ENCODE measurements around the gene SND1.

DNA sequence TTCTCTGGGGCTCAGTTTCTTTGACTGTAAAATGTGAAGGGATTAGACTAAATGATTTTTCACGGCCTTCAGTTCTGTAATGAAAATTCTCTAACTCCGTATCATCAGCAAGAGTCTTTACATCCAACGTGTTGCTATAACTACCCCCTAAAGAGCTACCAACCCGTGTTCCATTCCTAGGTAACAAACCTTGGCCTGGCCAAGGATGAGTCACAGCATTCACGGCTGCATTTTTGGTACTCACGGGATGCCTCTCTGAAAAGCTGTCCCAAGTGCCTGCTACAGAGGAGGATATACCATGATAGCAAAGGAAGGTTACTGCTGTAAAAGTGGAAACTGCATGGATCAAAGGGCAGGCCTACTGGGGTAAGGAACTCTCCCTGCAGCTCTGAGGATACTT, 373.4 kb downstream of the SND1 start:
- TF ChIP-seq OSR1 (CRISPR knock-in tag; IDR thresholded peaks at IDR 0.05) (no peak), BACH2 (CRISPR knock-in tag; IDR thresholded peaks at IDR 0.05; ENCODE audit: borderline replicate concordance) (no peak), SNAI2 (CRISPR knock-in tag; IDR thresholded peaks at IDR 0.05) (no peak), ZNF70 (CRISPR knock-in tag; IDR thresholded peaks at IDR 0.05) (no peak), PPARA (CRISPR knock-in tag; IDR thresholded peaks at IDR 0.05; ENCODE audit: borderline replicate concordance) (no peak), ZFP3 (CRISPR knock-in tag; IDR thresholded peaks at IDR 0.05) (no peak), TOX (CRISPR knock-in tag; IDR thresholded peaks at IDR 0.05; ENCODE audit: borderline replicate concordance) (no peak), CSDC2 (CRISPR knock-in tag; IDR thresholded peaks at IDR 0.05) (no peak), RARB (CRISPR knock-in tag; IDR thresholded peaks at IDR 0.05) (no peak), GLIS3 (CRISPR knock-in tag; IDR thresholded peaks at IDR 0.05) (no peak)
- TF ChIP-seq, protein P1, sequence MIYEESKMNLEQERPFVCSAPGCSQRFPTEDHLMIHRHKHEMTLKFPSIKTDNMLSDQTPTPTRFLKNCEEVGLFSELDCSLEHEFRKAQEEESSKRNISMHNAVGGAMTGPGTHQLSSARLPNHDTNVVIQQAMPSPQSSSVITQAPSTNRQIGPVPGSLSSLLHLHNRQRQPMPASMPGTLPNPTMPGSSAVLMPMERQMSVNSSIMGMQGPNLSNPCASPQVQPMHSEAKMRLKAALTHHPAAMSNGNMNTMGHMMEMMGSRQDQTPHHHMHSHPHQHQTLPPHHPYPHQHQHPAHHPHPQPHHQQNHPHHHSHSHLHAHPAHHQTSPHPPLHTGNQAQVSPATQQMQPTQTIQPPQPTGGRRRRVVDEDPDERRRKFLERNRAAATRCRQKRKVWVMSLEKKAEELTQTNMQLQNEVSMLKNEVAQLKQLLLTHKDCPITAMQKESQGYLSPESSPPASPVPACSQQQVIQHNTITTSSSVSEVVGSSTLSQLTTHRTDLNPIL (CRISPR knock-in tag; IDR thresholded peaks at IDR 0.05; ENCODE audit: low read depth): no peak
- TF ChIP-seq, protein P2, sequence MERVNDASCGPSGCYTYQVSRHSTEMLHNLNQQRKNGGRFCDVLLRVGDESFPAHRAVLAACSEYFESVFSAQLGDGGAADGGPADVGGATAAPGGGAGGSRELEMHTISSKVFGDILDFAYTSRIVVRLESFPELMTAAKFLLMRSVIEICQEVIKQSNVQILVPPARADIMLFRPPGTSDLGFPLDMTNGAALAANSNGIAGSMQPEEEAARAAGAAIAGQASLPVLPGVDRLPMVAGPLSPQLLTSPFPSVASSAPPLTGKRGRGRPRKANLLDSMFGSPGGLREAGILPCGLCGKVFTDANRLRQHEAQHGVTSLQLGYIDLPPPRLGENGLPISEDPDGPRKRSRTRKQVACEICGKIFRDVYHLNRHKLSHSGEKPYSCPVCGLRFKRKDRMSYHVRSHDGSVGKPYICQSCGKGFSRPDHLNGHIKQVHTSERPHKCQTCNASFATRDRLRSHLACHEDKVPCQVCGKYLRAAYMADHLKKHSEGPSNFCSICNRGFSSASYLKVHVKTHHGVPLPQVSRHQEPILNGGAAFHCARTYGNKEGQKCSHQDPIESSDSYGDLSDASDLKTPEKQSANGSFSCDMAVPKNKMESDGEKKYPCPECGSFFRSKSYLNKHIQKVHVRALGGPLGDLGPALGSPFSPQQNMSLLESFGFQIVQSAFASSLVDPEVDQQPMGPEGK (CRISPR knock-in tag; IDR thresholded peaks at IDR 0.05; ENCODE audit: borderline replicate concordance): no peak
- TF ChIP-seq, protein P3, sequence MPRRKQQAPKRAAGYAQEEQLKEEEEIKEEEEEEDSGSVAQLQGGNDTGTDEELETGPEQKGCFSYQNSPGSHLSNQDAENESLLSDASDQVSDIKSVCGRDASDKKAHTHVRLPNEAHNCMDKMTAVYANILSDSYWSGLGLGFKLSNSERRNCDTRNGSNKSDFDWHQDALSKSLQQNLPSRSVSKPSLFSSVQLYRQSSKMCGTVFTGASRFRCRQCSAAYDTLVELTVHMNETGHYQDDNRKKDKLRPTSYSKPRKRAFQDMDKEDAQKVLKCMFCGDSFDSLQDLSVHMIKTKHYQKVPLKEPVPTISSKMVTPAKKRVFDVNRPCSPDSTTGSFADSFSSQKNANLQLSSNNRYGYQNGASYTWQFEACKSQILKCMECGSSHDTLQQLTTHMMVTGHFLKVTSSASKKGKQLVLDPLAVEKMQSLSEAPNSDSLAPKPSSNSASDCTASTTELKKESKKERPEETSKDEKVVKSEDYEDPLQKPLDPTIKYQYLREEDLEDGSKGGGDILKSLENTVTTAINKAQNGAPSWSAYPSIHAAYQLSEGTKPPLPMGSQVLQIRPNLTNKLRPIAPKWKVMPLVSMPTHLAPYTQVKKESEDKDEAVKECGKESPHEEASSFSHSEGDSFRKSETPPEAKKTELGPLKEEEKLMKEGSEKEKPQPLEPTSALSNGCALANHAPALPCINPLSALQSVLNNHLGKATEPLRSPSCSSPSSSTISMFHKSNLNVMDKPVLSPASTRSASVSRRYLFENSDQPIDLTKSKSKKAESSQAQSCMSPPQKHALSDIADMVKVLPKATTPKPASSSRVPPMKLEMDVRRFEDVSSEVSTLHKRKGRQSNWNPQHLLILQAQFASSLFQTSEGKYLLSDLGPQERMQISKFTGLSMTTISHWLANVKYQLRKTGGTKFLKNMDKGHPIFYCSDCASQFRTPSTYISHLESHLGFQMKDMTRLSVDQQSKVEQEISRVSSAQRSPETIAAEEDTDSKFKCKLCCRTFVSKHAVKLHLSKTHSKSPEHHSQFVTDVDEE (CRISPR knock-in tag; IDR thresholded peaks at IDR 0.05): no peak
